HCT116 (cell line): ENCODE data around the gene GSAP.

Experiments used
- CTCF ChIP-seq, 3 experiments: fragments of 200-600 bp in 1 of 3; sonication (generic) in 1 of 3; IDR thresholded peaks in 2 of 3; conservative IDR thresholded peaks in 1 of 3; 2 replicates each; pipeline ENCODE4 v1.5.1; 2012 to 2017; ENCODE audit warnings: low read depth in 2 of 3, low read length in 2 of 3, antibody characterized with exemption in 1 of 3, borderline replicate concordance in 1 of 3, control low read depth in 1 of 3, mild to moderate bottlenecking in 1 of 3, mixed read lengths in 1 of 3, mixed run types in 1 of 3, moderate library complexity in 1 of 3; ENCODE audit not compliant: insufficient read depth in 1 of 3
- EZH2 ChIP-seq: fragments of 200-600 bp; sonication (generic); IDR thresholded peaks from 2 replicates; pipeline ENCODE4 v1.6.1; 2017; ENCODE audit warnings: antibody characterized with exemption, mixed run types
- FOSL1 ChIP-seq: IDR thresholded peaks from 2 replicates; pipeline ENCODE4 v1.6.1; 2012; ENCODE audit warnings: low read depth
- POLR2A ChIP-seq: IDR thresholded peaks from 2 replicates; pipeline ENCODE4 v1.7.0; 2011; ENCODE audit warnings: borderline replicate concordance; ENCODE audit not compliant: insufficient read depth, insufficient read length; ENCODE audit errors: extremely low read depth
- POLR2AphosphoS5 ChIP-seq: IDR thresholded peaks from 2 replicates; pipeline ENCODE4 v1.6.1; 2011; ENCODE audit warnings: mild to moderate bottlenecking, low read depth, low read length, moderate library complexity
- SP1 ChIP-seq: IDR thresholded peaks from 2 replicates; pipeline ENCODE4 v1.6.1; 2012; ENCODE audit warnings: low read depth

GRCh38 chr7:77321300-77321699 is 94.8 kb downstream of the GSAP start:
- TF ChIP-seq CTCF (IDR thresholded peaks at IDR 0.05 in 2 of 3, conservative IDR thresholded peaks at IDR 0.05 in 1 of 3; ENCODE audit: borderline replicate concordance in 1 of 3, insufficient read depth in 1 of 3, low read depth in 2 of 3, low read length in 2 of 3) (no peak), EZH2 (no peak), POLR2AphosphoS5 (no peak), SP1 (no peak), POLR2A (no peak), FOSL1 (no peak)
